ENCODE data around the gene CAMTA1. TPM values are rescaled to one million over a fixed set of nuclear protein-coding genes. Genes with fewer than 3 reads are reported as not detected.

Gene CAMTA1
- total and polyA plus RNA-seq, 4 donors = 18.0 to 93.5 (median 35.8) TPM

GRCh38 chr1:6979003-6979613 is 193.9 kb downstream of the CAMTA1 start:
- Histone ChIP-seq H3K9me3 (ENCODE audit: control insufficient read depth in 4 of 4, low read length in 3 of 4) (no peaks in the 10 kb centered on the region), H3K4me3 (ENCODE audit: low read depth in 1 of 3, low read length in 3 of 3) (no peak overlapping the region), H3K4me1 (ENCODE audit: control insufficient read depth in 4 of 4, insufficient read depth in 4 of 4, low read length in 3 of 4) (no peaks in the 10 kb centered on the region), H3K27ac (ENCODE audit: low read depth in 1 of 2, low read length in 2 of 2) (no peak overlapping the region), H3K27me3 (ENCODE audit: control insufficient read depth in 4 of 4, insufficient read depth in 4 of 4, low read length in 3 of 4) (no peaks in the 10 kb centered on the region), H3K9ac (ENCODE audit: low read depth in 1 of 2, low read length in 2 of 2) (no peak overlapping the region), H3K36me3 (ENCODE audit: control insufficient read depth in 4 of 4, insufficient read depth in 3 of 4, low read depth in 1 of 4, low read length in 3 of 4) (no peaks in the 10 kb centered on the region)
- WGBS = 69% methylated on average over 5 of the region's 5 CpGs
- TF ChIP-seq RXRA (IDR thresholded peaks at IDR 0.05) (no peak), GABPA (IDR thresholded peaks at IDR 0.05 in 1 of 2, conservative IDR thresholded peaks at IDR 0.05 in 1 of 2) (no peak), SP1 (IDR thresholded peaks at IDR 0.05) (no peak), REST (IDR thresholded peaks at IDR 0.05) (no peak)
- DNase-seq (ENCODE audit: low spot score) = no peak

GRCh38 chr1:6981595-6981994 is 196.3 kb downstream of the CAMTA1 start:
- H3K36me3 ChIP-seq (ENCODE audit: control insufficient read depth in 4 of 4, insufficient read depth in 3 of 4, low read depth in 1 of 4, low read length in 3 of 4) = no peaks in the 10 kb centered on the region
- no peaks in the 10 kb centered on the region for H3K27me3 ChIP-seq (ENCODE audit: control insufficient read depth in 4 of 4, insufficient read depth in 4 of 4, low read length in 3 of 4)
- TF ChIP-seq RAD21 (IDR thresholded peaks at IDR 0.05) (no peak), SP1 (IDR thresholded peaks at IDR 0.05) (no peak), GABPA (IDR thresholded peaks at IDR 0.05 in 1 of 2, conservative IDR thresholded peaks at IDR 0.05 in 1 of 2) (no peak), HNF4G (IDR thresholded peaks at IDR 0.05) (no peak), FOXA2 (IDR thresholded peaks at IDR 0.05) (no peak), JUND (IDR thresholded peaks at IDR 0.05) (no peak), REST (IDR thresholded peaks at IDR 0.05) (no peak), CTCF (IDR thresholded peaks at IDR 0.05; ENCODE audit: low read depth, low read length, missing input control) (no peak), EGR1 (IDR thresholded peaks at IDR 0.05; ENCODE audit: low read depth in 2 of 2) (no peak), ATF3 (IDR thresholded peaks at IDR 0.05) (no peak), FOXA1 (IDR thresholded peaks at IDR 0.05) (no peak), MAX (IDR thresholded peaks at IDR 0.05) (no peak), YY1 (IDR thresholded peaks at IDR 0.05) (no peak), HNF4A (conservative IDR thresholded peaks at IDR 0.05) (no peak)
- H3K9me3 ChIP-seq (ENCODE audit: control insufficient read depth in 4 of 4, low read length in 3 of 4) = no peaks in the 10 kb centered on the region
- H3K9ac ChIP-seq (ENCODE audit: low read depth in 1 of 2, low read length in 2 of 2) = no peak overlapping the region
- no peak for DNase-seq (ENCODE audit: low spot score)
- H3K27ac ChIP-seq (ENCODE audit: low read depth in 1 of 2, low read length in 2 of 2) = no peak overlapping the region
- no peak overlapping the region for H3K4me3 ChIP-seq (ENCODE audit: low read depth in 1 of 3, low read length in 3 of 3)
- H3K4me1 ChIP-seq (ENCODE audit: control insufficient read depth in 4 of 4, insufficient read depth in 4 of 4, low read length in 3 of 4) = no peaks in the 10 kb centered on the region

All from liver (tissue), 9 donors.